GM11168 (cell line): Measurements from ENCODE around the gene C1orf35.

Experiments used
- in situ Hi-C: fragments of 300-500 bp; cut with MboI; formaldehyde crosslinking; loops from one replicate; pipeline ENCODE4 v1.12.0; 2022; ENCODE audit warnings: low sequenced_read_pairs; ENCODE audit not compliant: unreplicated experiment

Gene C1orf35

DNA sequence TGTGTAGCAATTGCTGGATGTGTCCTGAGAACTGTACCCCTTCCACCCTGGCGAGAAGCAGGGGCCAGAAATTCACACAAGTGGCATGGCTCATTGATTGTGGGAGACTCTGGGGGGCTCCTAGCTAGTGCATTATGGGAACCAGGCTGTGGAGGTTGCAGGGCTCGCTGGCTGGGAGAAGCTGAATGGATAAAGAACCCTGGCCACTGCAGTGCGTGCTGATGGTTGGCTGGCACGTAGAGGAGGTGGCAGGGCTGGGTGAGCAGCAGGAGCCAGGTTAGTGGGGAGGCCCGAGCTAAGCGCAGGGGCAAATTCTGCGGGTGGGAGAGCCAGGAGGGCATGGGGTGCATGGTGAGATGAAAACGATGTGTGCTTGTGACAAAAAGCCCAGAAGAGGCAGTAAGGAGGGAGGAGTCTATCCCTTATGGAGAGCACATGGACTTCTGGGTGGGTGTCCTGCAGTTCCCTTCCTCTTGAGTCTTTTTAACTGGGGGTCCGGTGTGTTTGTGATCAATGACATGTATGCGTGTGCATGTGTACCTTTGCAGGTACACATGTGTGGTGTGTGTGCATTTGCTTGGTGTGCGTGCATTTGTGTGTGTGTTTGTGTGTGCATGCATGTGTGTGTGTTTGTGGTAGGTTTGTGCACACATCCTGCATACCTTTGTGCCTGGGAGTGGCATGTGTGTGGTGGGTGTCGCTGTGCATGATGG, 40.5 kb upstream of the C1orf35 start:
- in situ Hi-C loops: no loop called here

DNA sequence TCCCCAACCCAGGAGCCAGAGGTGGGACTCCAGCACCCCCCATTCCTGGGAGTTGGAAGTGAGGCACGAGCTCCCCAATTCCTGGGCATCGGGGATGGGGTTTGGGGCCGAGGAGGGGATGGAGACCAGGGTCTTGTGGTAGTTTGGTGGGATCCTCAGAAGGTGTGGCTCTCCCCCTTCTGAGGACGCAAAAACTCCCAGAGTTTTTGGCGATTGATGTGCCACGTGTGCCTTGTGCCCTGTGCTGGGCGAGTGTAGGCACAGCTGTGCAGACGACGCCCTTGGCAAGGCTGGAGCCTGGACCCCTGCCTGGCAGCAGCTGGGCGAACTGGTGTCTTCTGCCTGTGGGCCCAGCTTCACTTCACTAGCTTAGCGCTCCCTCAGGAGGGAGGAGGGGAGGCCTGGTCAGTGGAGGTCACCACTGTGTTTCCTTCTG, 39.6 kb upstream of the C1orf35 start:
- in situ Hi-C loops: no loop called here

DNA sequence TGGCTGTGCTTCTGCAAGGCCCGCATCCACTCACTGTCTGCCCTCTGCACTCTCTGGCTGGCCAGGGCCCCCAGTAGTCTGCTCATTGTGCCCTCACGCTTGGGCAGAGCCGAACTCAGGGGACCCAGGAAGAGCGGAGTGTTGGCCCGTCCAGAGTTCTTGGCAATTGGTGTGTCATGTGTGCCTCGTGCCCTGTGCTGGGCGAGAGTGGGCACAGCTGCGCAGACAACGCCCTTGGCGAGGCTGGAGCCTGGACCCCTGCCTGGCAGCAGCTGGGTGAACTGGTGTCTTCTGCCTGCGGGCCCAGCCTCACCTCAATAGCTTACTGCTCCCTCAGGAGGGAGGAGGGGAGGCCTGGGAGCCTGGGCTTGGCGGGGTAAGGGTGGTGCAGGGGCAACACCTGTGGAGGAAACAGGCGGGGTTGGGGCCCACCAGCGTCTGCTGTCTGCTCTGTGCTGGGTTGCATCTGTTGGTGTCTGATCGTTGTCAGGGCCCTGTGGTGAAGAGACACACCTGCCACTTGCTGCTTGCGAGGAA, 39.1 kb upstream of the C1orf35 start:
- in situ Hi-C loops: no loop called here

DNA sequence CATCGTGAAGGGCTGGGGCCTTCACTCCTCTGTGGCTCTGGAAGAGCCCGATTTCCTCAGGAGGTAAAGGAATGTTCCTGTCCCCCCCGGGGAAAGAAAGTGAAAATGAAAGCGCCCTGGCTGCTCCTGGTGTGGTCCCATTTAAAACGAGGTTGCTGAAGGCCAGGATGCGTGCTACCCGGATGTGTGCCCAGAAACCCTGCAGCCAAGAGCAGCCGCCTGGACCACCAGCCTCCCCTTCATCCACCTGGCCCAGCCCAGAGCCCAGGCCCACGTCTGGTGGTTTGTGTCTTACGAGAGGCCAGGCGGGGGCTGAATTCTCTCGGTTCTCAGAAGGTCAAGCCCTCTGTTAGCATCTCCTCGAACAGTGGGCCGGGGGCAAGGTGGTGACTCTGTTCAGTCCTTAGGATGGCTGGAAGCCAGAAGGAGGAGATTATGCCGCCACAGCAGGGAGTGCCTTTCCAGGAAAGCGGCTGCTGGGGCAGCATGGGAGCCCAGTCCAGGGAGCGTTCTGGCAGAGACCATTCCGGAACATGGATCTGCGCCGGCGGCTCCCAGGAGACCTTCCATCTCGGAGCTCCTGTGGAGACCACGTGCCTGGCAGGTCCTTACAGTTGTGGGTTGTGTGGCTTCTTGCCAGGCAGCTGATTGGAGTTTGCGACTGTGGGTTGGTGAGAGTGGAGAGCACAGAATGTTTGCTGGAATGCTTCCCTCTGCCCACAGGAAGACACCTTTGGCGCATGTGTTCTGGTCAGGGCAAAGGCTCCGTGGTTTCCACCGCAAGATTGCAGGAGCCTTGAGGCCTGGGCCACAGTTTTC, 38.3 kb upstream of the C1orf35 start:
- in situ Hi-C loops: no loop called here

DNA sequence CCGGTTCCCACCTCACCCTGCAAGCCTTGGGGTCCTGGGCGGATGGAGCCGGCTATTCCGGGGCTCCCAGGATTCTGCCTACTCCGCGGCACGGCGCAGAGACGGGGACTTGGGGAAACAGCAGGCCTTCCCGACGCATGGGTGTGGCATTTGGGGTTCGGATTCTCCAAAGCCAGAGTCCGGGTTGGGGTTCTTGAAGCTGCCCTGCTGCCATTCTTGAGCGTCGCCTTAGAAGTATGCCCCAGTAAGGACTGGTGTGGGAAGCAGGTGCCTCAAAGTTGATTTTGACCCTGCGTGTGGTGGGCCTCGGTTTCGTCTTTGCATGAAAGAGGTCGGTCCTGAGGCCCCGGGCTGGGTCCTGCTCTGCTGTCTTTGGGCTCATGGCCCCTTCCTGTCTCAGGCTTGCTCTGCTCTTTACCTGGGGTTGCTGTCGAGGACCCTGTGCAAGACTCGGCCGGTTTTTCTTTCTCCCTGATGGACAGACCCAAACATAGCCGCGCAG, 37.6 kb upstream of the C1orf35 start:
- in situ Hi-C loops: no loop called here

DNA sequence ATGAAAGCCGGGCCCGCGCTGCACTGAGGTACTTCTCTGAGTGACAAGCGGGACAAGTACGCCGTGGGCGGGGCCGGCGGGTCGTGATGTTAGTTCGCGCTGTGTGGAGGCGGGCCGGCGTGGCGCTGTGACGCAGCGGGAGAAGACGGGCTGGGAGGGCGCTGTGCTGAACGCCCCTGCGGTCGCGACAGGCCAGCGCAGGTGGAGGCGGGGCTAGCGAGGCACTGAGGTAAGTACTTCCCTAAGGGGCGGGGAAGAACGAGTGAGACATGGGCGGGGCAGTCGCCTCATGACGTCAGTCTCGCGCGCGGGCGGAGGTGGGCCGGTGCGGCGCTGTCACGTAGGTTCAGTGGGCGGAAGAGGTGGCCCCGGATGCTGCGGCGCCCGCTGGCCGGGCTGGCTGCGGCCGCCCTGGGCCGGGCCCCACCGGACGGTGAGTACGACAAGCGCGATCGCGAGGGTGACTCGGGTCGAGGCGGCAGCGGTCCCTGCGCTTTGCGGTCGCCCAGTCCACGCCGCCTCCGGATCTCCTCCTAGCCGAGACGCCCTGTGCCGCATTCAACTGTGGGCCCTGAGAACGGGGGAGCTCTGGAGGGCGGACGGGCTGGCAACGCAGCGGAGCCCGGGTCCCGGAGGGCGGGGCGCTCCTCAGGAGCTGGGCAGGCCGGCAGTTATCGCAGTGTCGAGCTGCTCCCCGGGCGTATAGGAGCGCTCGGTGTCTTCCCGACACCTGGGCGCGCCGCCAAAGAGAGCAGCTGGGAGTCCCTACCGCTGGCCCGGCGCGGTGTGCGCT, 37.0 kb upstream of the C1orf35 start, which contains the start of gene GUK1:
Gene GUK1, plus strand, starts transcription at position 349 of the 793 bp plus-strand sequence. Its CDS starts 24 bp downstream, at position 373.
- in situ Hi-C loops: no loop called here

DNA sequence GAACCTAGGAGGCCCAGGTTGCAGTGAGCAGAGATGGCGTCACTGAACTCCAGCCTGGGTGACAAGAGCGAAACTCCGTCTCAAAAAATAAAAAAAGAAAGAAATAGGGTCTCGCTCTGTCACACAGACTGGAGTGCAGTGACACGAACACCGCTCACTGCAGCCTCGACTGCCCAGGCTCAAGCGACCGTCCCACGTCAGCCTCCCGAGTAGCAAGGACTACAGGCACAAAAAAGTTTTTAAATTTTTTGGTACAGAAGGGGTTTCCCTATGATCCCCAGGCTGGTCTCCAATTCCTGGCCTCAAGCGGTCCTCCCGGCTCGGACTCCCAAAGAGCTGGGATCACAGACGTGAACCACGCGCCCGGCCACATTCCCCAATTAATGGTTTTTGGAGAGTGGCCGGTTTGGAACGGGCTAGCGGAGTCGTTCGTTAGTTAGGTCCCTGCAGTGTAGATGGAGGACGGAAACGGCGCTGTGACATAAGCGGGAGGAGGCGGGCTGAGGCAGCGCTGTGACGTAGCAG, 36.3 kb upstream of the C1orf35 start:
- in situ Hi-C loops: no loop called here

DNA sequence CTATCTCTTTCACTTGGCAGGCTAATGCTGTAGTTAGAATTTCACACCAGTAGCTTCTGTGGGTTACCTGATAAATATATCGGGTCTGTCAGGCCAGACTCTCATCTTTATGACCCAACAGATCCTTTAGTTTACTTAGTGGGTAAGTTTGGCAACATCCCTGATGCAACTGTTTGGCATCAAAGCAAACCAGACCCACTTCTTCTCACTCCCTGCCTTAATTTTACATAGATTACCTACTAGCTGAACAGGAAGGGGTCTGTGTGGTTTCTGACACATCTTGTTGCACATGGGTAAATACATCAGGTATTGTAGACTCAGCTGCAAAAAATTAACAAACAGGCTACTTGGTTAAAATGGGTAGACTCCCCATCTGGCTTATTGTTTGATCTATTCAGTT, 33.8 kb upstream of the C1orf35 start:
- in situ Hi-C loops: no loop called here

DNA sequence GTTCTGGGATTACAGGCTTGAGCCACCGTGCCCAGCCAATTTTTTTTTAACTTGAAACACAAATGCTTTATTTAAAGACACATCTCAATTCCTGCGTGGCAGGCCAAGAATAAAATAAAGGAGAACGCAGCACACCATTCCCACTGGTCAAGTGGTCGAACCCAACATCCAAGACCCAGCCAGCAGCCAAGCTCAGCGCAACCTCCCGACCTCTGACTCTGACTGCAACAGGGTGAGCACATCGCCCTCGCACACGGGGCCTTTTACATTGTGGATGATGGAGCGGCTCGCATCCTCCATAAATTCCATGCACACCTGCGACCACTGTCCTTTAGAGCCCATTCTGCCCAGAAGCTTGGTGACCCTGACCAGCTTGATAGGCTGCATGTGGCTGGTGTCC, 31.5 kb upstream of the C1orf35 start:
- in situ Hi-C loops: loop anchor here (5.0 kb wide), 1 partner anchor 33 kb away; the partner anchor contains the start of gene IBA57

DNA sequence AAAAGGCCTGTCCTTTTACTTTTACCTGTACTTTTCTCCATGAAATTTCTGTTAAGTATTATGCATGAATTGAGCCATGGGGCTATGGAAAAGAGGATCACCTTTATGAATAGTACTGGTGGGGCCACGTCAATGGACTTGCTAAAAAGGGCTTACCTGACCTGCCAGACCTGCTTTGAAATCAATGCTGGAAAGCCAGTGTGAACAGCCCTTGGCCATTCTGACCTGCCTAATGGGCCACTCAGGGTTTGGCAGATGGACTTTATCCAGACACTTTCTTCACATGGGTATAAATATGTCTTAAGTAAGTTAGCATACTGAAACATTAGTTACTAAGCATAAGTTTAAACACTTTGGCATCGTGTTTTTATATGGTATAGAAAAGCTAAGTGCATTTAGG, 28.6 kb upstream of the C1orf35 start:
- in situ Hi-C loops: loop anchor here (5.0 kb wide), 1 partner anchor 36 kb away; the partner anchor contains the start of gene IBA57

DNA sequence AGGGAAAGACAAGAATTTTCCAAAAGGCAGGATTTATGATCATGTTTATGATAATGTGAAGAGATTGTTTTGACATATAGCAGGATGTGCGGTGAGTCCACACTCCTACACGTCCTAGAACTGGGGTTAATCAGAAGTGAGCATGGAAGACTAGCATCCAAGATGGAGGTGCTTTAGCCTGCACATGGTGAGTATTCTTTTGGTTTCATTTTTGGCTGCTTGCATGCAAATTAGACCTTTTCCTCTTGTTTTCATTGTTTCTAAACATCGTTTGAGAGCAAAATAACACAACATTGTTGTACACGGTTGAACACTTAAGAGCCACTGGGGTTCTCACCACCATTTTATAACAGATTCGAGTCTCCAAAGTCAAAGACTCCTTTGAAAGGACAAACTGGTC, 22.1 kb upstream of the C1orf35 start:
- in situ Hi-C loops: no loop called here

DNA sequence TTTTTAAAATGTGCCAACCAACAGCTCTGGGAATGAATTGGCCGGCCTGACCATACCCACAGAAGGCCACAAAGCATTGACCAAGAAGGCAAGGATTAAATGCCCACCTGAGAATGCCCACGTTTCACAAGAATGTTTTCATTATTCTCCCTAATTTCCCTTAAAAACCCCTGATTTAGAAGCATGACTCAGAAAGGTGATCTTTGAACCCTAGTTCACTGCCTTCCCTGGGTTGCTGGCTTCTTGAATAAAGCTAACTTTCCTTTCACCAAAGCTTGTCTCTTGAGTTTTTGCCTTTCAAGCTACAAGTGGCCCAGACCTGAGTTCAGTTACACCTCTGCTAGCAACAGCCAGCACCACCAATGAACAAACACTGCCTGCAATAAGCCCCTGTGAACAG, 20.4 kb upstream of the C1orf35 start:
- in situ Hi-C loops: no loop called here

DNA sequence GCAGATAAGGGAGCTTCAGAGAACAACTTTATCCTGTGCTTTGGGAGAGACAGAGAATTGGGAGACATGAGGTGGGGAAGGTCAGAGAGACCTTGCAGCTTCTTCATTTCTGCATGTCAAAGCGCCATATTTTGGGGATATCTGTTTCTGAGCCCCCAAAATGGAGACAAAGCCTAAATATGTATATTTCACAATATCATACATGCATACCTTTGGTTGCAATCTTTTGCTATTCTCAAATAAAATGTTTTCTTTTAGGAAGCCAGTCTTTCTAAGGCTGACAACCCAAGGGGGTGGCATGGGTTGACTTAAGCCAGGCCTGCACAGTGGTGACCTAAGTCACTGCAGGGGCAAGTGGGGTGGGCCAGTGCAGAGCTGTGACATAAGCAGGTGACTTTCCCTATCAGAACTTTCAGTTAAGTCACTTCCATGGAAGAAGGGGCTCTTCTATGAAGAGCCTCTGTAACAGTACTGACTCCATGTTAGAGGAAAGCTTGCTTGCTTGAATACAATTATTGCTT, 19.9 kb upstream of the C1orf35 start:
- in situ Hi-C loops: no loop called here

DNA sequence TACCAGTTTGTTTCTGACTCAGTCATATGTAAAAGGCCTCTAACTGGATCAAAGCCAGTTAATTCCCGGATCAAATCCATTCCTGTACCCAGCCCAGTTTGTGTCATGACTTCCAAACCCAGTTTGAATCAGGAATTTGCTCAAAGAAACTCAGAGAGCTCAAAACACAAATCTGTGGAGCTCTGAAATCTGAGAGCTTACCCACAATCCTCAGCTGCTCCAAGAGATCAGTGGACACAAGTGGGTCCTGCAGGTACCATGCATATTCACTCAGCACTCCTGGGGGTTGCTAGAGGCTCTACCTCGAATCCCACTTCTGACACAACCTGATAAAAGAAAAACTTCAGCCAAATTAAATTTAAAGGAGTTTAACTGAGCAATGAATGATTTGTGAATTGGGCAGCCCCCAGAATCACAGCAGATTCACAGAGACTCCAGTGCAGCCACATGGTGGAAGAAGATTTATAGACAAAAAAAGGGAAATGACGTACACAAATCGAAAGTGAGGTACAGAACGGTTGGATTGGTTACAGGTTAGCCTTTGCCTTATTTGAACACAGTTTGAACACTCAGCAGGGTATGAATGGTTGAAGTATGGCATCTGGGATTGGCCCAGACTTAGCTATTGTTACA, 17.8 kb upstream of the C1orf35 start:
- in situ Hi-C loops: no loop called here

DNA sequence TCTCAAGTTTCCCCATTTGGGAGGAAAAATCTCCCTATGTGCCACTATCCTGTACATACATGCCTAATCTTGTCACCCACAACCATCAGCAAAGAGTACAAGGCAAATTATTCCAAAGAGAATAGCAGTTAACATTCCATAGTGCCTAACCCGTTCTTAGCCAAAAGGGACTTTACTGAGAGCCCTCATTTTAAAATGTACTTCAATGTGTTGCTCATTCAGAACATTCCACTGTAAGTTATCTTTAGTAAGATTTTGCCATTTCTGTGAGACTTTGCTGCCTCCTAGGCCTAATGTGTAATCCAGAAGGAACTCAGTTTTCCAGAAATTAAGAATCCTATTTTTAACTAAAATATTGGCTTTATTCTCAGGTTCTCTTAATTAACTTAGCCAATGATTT, 17.2 kb upstream of the C1orf35 start:
- in situ Hi-C loops: no loop called here

DNA sequence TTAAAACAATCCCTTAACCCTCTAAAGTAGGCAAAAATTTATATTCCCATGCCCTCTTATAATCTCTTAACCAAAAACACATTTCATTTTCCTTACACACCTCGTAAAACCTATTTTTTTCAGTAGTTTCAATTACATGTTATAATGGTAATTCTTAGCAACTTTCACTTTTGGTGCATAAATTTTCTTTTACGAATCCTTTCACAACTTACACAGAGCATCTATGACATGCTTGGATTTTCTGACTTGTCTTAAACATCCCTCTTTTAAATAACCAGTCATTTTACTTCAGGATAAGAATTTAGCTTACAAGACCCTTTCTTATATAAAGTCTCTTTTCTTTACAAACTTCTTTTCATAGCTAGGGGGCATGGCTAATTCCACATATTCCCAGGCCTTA, 14.9 kb upstream of the C1orf35 start:
- in situ Hi-C loops: no loop called here

DNA sequence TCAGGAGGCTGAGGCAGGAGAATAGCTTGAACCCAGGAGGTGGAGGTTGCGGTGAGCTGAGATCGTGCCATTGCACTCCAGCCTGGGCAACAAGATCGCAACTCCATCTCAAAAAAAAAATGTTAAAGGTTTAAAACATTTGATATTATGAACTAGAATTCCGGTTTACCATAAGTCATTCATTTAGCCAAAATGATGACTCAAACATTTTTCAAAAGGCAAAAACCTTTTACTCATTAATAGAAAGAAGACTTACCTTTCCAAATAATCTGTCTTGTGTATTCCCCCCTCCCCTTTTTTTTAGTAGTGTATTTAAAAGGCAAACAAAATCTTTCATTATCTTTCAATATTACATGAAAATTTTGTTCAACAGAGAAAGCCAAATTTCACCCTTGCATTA, 14.2 kb upstream of the C1orf35 start:
- in situ Hi-C loops: no loop called here

DNA sequence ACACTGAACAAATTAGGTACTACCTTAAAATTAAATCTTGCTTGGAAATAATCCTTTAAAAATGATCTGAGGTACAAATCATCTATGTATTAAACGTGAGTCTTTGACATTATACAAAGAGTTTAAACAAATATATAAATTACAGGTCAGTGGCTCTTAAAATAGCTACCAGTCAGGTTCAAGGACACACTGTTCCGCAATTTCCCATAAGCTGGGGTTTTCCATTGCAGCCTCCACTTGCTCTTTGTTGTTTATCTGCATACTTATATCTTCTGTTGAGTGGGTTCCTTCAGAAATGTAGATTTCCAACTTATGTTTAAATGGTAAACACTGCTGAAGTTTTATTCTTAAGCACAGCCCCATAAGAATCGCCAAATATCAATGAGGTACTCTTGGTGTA, 11.7 kb upstream of the C1orf35 start:
- in situ Hi-C loops: no loop called here

DNA sequence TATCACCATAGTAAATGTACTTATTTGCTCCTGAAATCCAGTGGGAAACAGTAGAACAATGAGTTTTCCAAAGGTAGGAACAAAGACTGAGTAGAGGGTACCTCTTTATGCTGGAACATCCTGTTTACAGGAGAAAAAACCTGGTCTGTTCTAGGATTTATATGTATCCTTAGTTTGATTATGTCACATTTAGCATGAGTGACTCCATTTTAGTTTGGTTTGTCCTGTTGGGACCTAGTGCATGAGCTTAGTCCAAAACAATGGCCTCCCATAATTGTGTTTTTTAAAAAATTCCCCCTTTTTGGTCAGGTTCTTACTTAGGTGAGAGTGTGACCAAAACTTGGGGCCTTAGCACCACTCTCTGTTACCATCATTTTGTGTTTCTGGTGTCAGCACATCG, 9.5 kb upstream of the C1orf35 start:
- in situ Hi-C loops: no loop called here
